ENCODE results near the gene ETNK1.

The ETNK1 gene

DNA sequence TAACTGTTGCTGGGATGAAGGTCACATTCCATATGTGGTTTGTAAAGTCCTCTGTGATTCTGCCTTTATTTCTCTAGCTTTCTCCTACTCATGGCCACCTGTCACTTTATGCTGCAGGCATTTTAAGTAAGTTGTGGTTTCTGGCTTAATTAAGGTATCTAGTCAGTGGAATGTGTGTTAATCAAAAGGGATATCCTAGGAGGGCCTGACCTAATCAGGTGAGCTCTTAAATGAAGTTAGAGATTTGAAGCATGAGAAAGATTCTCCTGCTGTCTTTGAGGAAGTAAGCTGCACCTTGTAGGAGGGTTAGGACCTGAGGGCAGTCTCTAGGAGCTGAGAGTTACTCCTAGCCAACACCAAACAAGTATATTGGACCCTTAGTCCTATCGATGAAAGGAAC, 90.3 kb downstream of the ETNK1 start:
- no peaks in the 10 kb centered on the region for H3K9me3 ChIP-seq
- no peak overlapping the region for H3K4me3 ChIP-seq (ENCODE audit: low read depth, low read length)
- H3K4me1 ChIP-seq = no peaks in the 10 kb centered on the region
- H3K27me3 ChIP-seq = no peaks in the 10 kb centered on the region
- no peak for DNase-seq
- no peaks in the 10 kb centered on the region for H3K36me3 ChIP-seq
- TF ChIP-seq CTCF (IDR thresholded peaks at IDR 0.05; ENCODE audit: low read depth, low read length) = no peak

DNA sequence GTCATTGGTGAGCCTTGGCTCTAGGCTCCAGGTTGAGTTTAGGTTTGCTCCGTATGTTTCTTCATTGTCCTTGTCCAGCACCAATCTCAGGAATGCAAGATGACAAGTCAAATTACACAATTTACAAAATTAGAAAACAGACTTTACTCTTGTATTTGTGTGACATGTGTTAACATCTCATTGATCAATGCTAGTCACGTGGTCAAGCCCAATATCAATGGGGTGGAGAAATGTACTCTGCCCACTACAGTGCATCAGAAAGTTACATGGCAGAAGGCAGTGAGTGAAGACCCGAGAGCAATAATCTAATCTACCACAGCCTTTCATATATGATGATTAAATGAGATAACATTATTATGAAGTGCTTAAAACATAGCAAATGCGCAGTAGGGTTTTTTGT, 94.8 kb downstream of the ETNK1 start:
- H3K9me3 ChIP-seq = no peaks in the 10 kb centered on the region
- TF ChIP-seq CTCF (IDR thresholded peaks at IDR 0.05; ENCODE audit: low read depth, low read length) = no peak
- H3K4me3 ChIP-seq (ENCODE audit: low read depth, low read length) = no peak overlapping the region
- no peaks in the 10 kb centered on the region for H3K36me3 ChIP-seq
- H3K4me1 ChIP-seq = no peaks in the 10 kb centered on the region
- H3K27me3 ChIP-seq = no peaks in the 10 kb centered on the region
- DNase-seq = no peak

DNA sequence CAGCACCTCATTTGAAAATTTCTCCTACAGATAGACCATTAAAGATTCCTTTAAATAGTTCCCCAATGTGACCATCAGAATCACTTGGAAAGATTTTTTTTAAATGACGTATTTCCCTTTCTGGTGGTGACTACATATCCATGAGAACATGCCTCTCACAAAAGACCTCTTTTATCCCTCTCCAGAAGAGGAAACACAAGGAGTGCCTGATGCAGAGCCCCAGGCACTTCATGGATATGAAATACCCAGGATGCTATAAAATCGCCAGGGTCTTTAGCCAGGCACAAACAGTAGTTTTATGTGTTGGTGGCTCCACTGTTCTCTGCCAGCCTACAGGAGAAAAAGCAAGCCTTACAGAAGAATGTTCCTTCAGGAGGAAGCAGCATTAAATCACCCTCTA, 97.1 kb downstream of the ETNK1 start:
- TF ChIP-seq CTCF (IDR thresholded peaks at IDR 0.05; ENCODE audit: low read depth, low read length) = no peak

DNA sequence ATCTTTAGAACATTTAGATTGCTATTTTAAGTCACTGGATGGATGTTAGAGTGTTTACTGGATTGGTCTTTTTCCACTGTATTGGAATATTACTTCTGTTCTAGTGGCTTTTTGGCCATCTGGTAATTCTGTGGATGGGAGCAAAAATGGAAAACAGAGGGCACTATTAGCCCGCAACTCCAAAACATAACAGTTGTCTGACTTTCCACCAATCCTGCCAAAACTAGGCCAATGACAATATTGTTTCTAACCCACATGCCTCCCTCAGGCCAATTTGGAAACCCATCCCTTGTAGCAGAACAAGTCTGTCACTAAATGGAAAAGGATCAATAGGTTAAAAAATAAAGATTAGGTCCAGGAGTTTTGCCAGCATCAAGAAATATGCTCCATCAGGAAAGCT, 97.8 kb downstream of the ETNK1 start:
- H3K36me3 ChIP-seq = no peaks in the 10 kb centered on the region
- H3K9me3 ChIP-seq = no peaks in the 10 kb centered on the region
- no peaks in the 10 kb centered on the region for H3K27me3 ChIP-seq
- TF ChIP-seq CTCF (IDR thresholded peaks at IDR 0.05; ENCODE audit: low read depth, low read length) = no peak
- DNase-seq = no peak
- H3K4me1 ChIP-seq = no peaks in the 10 kb centered on the region
- H3K4me3 ChIP-seq (ENCODE audit: low read depth, low read length) = no peak overlapping the region

More for the DNA sequence above, 97.1 kb downstream of the ETNK1 start:
- H3K4me1 ChIP-seq = no peaks in the 10 kb centered on the region
- H3K4me3 ChIP-seq (ENCODE audit: low read depth, low read length) = no peak overlapping the region
- H3K9me3 ChIP-seq = no peaks in the 10 kb centered on the region
- H3K36me3 ChIP-seq = no peaks in the 10 kb centered on the region
- DNase-seq = no peak
- no peaks in the 10 kb centered on the region for H3K27me3 ChIP-seq

GRCh38 chr12:22728987-22729386, 104.0 kb downstream of the ETNK1 start:
- TF ChIP-seq CTCF (IDR thresholded peaks at IDR 0.05; ENCODE audit: low read depth, low read length) = no peak
- H3K9me3 ChIP-seq = no peaks in the 10 kb centered on the region
- no peaks in the 10 kb centered on the region for H3K27me3 ChIP-seq
- no peak overlapping the region for H3K4me3 ChIP-seq (ENCODE audit: low read depth, low read length)
- H3K36me3 ChIP-seq = no peaks in the 10 kb centered on the region
- no peak for DNase-seq
- no peaks in the 10 kb centered on the region for H3K4me1 ChIP-seq

- TF ChIP-seq CTCF (IDR thresholded peaks at IDR 0.05; ENCODE audit: low read depth, low read length) = no peak
- Histone ChIP-seq H3K9me3 (no peaks in the 10 kb centered on the region), H3K4me3 (ENCODE audit: low read depth, low read length) (no peak overlapping the region), H3K4me1 (no peaks in the 10 kb centered on the region), H3K27me3 (no peaks in the 10 kb centered on the region), H3K36me3 (no peaks in the 10 kb centered on the region)
- no peak for DNase-seq
Measured at GRCh38 chr12:22729431-22729956, 104.5 kb downstream of the ETNK1 start.

All from BE2C (cell line).